ENCODE results near the gene NRCAM.

DNA sequence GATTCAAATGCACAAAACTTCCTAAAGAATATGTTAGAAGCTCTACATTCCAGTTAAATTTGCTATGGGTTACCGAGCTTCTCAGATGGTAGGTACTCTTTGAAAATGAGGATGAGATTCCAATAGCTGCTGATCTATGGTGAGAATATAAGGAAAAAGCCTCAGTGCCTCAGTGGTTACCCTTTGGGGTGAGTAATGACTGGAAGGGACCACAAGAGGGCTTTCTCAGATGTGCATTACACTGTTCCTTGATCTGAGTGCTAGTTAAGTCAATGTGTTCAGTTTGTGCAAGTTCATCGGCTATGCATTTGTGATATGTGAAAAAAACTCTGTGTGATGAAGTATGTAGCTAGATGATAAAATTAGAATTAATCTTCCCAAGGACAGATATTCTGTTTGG lies 3.5 kb downstream of the NRCAM start:
- no peak for TF ChIP-seq POLR2A (IDR thresholded peaks at IDR 0.05)
- TF ChIP-seq, protein P1, sequence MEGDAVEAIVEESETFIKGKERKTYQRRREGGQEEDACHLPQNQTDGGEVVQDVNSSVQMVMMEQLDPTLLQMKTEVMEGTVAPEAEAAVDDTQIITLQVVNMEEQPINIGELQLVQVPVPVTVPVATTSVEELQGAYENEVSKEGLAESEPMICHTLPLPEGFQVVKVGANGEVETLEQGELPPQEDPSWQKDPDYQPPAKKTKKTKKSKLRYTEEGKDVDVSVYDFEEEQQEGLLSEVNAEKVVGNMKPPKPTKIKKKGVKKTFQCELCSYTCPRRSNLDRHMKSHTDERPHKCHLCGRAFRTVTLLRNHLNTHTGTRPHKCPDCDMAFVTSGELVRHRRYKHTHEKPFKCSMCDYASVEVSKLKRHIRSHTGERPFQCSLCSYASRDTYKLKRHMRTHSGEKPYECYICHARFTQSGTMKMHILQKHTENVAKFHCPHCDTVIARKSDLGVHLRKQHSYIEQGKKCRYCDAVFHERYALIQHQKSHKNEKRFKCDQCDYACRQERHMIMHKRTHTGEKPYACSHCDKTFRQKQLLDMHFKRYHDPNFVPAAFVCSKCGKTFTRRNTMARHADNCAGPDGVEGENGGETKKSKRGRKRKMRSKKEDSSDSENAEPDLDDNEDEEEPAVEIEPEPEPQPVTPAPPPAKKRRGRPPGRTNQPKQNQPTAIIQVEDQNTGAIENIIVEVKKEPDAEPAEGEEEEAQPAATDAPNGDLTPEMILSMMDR (IDR thresholded peaks at IDR 0.05), result peak in 4 of 6 experiments; percentile 10 to 43 (median 33)
